Stimulated activated CD8-positive, alpha-beta memory T cell treated with anti-CD3 and anti-CD28 coated beads, Interleukin-12 subunit alpha, Interleukin-12 subunit beta, amount 100 ng/mL, for 24 hours (primary cell): ENCODE results near the gene RNU1-4.
"Not testable (repeated sequence)": the region's sequence is repeated elsewhere in the genome, so short reads cannot be mapped to it uniquely, and the experiment has no call there.

ENCODE experiments used
- DNase-seq: peaks from one replicate; pipeline ENCODE4 v3.0.0-alpha.2; 2020; ENCODE audit errors: extremely low read depth

The RNU1-4 gene

GRCh38 chr1:16740047-16740964 is at the start of gene RNU1-4:
TSS of gene RNU1-4 (plus strand) at chr1:16740516.
- DNase-seq: not testable (repeated sequence)

GRCh38 chr1:16690971-16691682 is 49.2 kb upstream of the RNU1-4 start:
- DNase-seq: not testable (repeated sequence)

- DNase-seq: not testable (repeated sequence)
Measured at GRCh38 chr1:16692283-16692682, 48.0 kb upstream of the RNU1-4 start.

GRCh38 chr1:16692717-16693448 is 47.4 kb upstream of the RNU1-4 start:
- DNase-seq: not testable (repeated sequence)

- DNase-seq: not testable (repeated sequence)
Measured at GRCh38 chr1:16693449-16694307, 46.6 kb upstream of the RNU1-4 start.

- not testable (repeated sequence) for DNase-seq
Measured at GRCh38 chr1:16694308-16694702, 46.0 kb upstream of the RNU1-4 start.

- DNase-seq: not testable (repeated sequence)
Measured at GRCh38 chr1:16696507-16697150, 43.7 kb upstream of the RNU1-4 start.

GRCh38 chr1:16697152-16697551 is 43.2 kb upstream of the RNU1-4 start:
- not testable (repeated sequence) for DNase-seq

- DNase-seq: not testable (repeated sequence)
Measured at GRCh38 chr1:16699440-16699839, 40.9 kb upstream of the RNU1-4 start.

GRCh38 chr1:16700138-16700895 is 40.0 kb upstream of the RNU1-4 start:
- not testable (repeated sequence) for DNase-seq

GRCh38 chr1:16701189-16701588 is 39.1 kb upstream of the RNU1-4 start:
- not testable (repeated sequence) for DNase-seq

- not testable (repeated sequence) for DNase-seq
Measured at GRCh38 chr1:16702280-16702679, 38.0 kb upstream of the RNU1-4 start.

- DNase-seq: not testable (repeated sequence)
Measured at GRCh38 chr1:16703141-16703540, 37.2 kb upstream of the RNU1-4 start.

- not testable (repeated sequence) for DNase-seq
Measured at GRCh38 chr1:16703602-16704001, 36.7 kb upstream of the RNU1-4 start.

GRCh38 chr1:16704076-16704475 is 36.2 kb upstream of the RNU1-4 start:
- not testable (repeated sequence) for DNase-seq

- not testable (repeated sequence) for DNase-seq
Measured at GRCh38 chr1:16704502-16705100, 35.7 kb upstream of the RNU1-4 start.

GRCh38 chr1:16706302-16706701 is 34.0 kb upstream of the RNU1-4 start:
- DNase-seq: not testable (repeated sequence)

- not testable (repeated sequence) for DNase-seq
Measured at GRCh38 chr1:16707130-16708093, 32.9 kb upstream of the RNU1-4 start.
